Neural cell (in vitro differentiated cells): ENCODE data around the gene FBXW8. TPM values are rescaled to one million over a fixed set of nuclear protein-coding genes. Genes with fewer than 3 reads are reported as not detected.

Experiments used
- H2AFZ ChIP-seq: fragments of 200-600, 300-800 bp; sonication (generic), shearing (Covaris generic); 2 replicates; pipeline ENCODE4 v1.6.0; 2014; ENCODE audit warnings: low read depth, mild to moderate bottlenecking, antibody characterized with exemption, low read length, moderate library complexity
- H3F3A ChIP-seq: fragments of 200-600 bp; shearing (Covaris generic); 2 replicates; pipeline ENCODE4 v1.6.1; 2016; ENCODE audit warnings: mild to moderate bottlenecking, moderate library complexity, mixed read lengths, antibody characterized with exemption, low read length; ENCODE audit not compliant: insufficient read depth, poor library complexity, severe bottlenecking
- H3K27ac ChIP-seq: fragments of 200-600, 300-800 bp; sonication (generic), shearing (Covaris generic); 2 replicates; pipeline ENCODE4 v1.5.1; 2014; ENCODE audit warnings: mild to moderate bottlenecking, low read length, moderate library complexity
- H3K27me3 ChIP-seq: fragments of 300-800, 200-600 bp; sonication (generic), shearing (Covaris generic); 2 replicates; pipeline ENCODE4 v1.6.0; 2014; ENCODE audit warnings: mild to moderate bottlenecking, low read depth, low read length, moderate library complexity; ENCODE audit not compliant: insufficient read depth
- H3K36me3 ChIP-seq: fragments of 300-800, 200-600 bp; sonication (generic), shearing (Covaris generic); 2 replicates; pipeline ENCODE4 v1.5.1; 2014; ENCODE audit warnings: mild to moderate bottlenecking, antibody characterized with exemption, low read length, moderate library complexity; ENCODE audit not compliant: insufficient read depth
- H3K4me2 ChIP-seq: fragments of 300-800, 200-600 bp; sonication (generic), shearing (Covaris generic); 2 replicates; pipeline ENCODE4 v1.6.0; 2014; ENCODE audit warnings: mild to moderate bottlenecking, low read length
- H3K4me3 ChIP-seq: fragments of 300-800, 200-600 bp; sonication (generic), shearing (Covaris generic); 2 replicates; pipeline ENCODE4 v1.5.1; 2014; ENCODE audit warnings: mild to moderate bottlenecking, low read length, moderate library complexity
- H3K79me2 ChIP-seq: fragments of 200-600 bp; shearing (Covaris generic); replicated peaks from 2 replicates; pipeline ENCODE4 v1.6.0; 2014; ENCODE audit warnings: mild to moderate bottlenecking, low read length, moderate library complexity; ENCODE audit not compliant: insufficient read depth
- H3K9ac ChIP-seq: fragments of 300-800, 200-600 bp; sonication (generic), shearing (Covaris generic); 2 replicates; pipeline ENCODE4 v1.6.1; 2016; ENCODE audit warnings: mild to moderate bottlenecking, low read length, mixed read lengths
- H3K9me2 ChIP-seq: fragments of 200-600 bp; shearing (Covaris generic); 2 replicates; pipeline ENCODE4 v1.6.1; 2016; ENCODE audit warnings: mild to moderate bottlenecking, low read length, mixed read lengths; ENCODE audit not compliant: insufficient read depth
- H3K9me3 ChIP-seq: fragments of 200-600, 300-800 bp; sonication (generic), shearing (Covaris generic); 2 replicates; pipeline ENCODE4 v1.6.1; 2016; ENCODE audit warnings: mild to moderate bottlenecking, mixed run types, low read length, moderate library complexity, mixed read lengths
- H4K20me1 ChIP-seq: fragments of 200-600 bp; shearing (Covaris generic); 2 replicates; pipeline ENCODE4 v1.6.1; 2016; ENCODE audit warnings: mild to moderate bottlenecking, mixed run types; ENCODE audit not compliant: insufficient read depth
- EP300 ChIP-seq: fragments of 450-650 bp; conservative IDR thresholded peaks from 2 replicates; pipeline ENCODE4 v1.6.1; 2014; ENCODE audit warnings: antibody characterized with exemption, mild to moderate bottlenecking, moderate library complexity; ENCODE audit not compliant: poor library complexity, severe bottlenecking
- EZH2 ChIP-seq: fragments of 200-600, 300-800 bp; shearing (Covaris generic), sonication (generic); IDR thresholded peaks from 2 replicates; pipeline ENCODE4 v1.6.1; 2014; ENCODE audit warnings: antibody characterized with exemption, low read length, borderline replicate concordance, mild to moderate bottlenecking; ENCODE audit not compliant: insufficient read depth, poor library complexity, severe bottlenecking
- MXI1 ChIP-seq: fragments of 450-650 bp; conservative IDR thresholded peaks from 2 replicates; pipeline ENCODE4 v1.6.1; 2014; ENCODE audit warnings: antibody characterized with exemption, mild to moderate bottlenecking; ENCODE audit not compliant: poor library complexity, severe bottlenecking
- POLR2AphosphoS5 ChIP-seq: IDR thresholded peaks from 2 replicates; pipeline ENCODE4 v1.6.1; 2012
- RAD21 ChIP-seq: fragments of 450-650 bp; conservative IDR thresholded peaks from 2 replicates; pipeline ENCODE4 v1.6.1; 2014; ENCODE audit warnings: antibody characterized with exemption, mild to moderate bottlenecking, moderate library complexity
- REST ChIP-seq: IDR thresholded peaks from 2 replicates; pipeline ENCODE4 v1.6.1; 2012; ENCODE audit warnings: borderline replicate concordance
- SMC3 ChIP-seq: fragments of 450-650 bp; conservative IDR thresholded peaks from 2 replicates; pipeline ENCODE4 v1.6.1; 2014; ENCODE audit warnings: antibody characterized with exemption, mild to moderate bottlenecking, moderate library complexity; ENCODE audit not compliant: poor library complexity
- TAF1 ChIP-seq: IDR thresholded peaks from 2 replicates; pipeline ENCODE4 v1.6.1; 2012; ENCODE audit warnings: low read depth
- polyA plus RNA-seq: library from polyadenylated mRNA; depleted of rRNA; stranded (reverse); fragments of >200 nt; gene quantifications from 2 replicates; pipeline ENCODE4 v1.2.3, GENCODE V29; 2014
- TF ChIP-seq, protein P1 (sequence below): fragments of 450-650 bp; IDR thresholded peaks from 2 replicates; pipeline ENCODE4 v1.5.1; 2014; ENCODE audit warnings: antibody characterized with exemption, mild to moderate bottlenecking, moderate library complexity; ENCODE audit not compliant: poor library complexity, severe bottlenecking

Gene FBXW8
- polyA plus RNA-seq, 1 donor from 2014 or later, result 5.6 TPM

DNA sequence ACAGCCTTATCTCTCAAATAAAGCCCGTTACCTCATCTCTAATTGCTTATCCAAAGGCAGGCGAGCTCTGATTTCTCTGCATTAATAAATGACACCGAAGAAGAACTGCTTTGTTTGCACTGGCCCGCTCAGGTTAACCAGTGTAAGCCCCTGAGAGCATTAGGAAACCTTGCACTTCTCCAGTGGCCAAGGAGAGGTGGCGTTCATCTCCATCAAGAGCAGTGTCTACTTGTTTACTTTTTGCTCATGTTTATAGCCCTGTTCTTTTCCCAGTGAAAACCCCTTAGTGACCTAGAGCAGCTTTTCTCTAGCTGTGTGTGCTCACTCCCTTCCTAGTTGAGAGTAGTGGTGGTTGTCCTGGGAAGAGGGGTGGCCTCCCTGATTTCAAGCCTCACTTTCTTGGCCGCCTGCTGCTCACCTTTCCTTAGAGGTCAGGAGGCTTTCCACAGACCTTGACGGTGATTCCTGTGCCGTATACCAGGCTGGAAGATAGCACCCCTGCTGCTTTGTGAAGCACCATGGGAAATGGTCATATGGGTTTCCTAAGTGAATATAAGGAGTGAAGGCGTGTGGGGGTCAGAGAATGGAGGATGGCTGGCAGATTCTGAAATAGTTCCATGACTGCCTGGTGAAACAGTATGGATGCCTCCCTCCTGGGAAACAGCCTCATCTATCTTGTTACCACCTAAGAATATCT, 16.6 kb downstream of the FBXW8 start:
- no peaks in the 10 kb centered on the region for H4K20me1 ChIP-seq
- H3K79me2 ChIP-seq, result peaks cover 2% of the 10 kb centered on the region
- H3K9me3 ChIP-seq, result no peaks in the 10 kb centered on the region
- no peaks in the 10 kb centered on the region for H3F3A ChIP-seq
- no peaks in the 10 kb centered on the region for H3K9me2 ChIP-seq
- H3K9ac ChIP-seq, result no peak overlapping the region
- no peak overlapping the region for H3K4me3 ChIP-seq
- H3K27me3 ChIP-seq, result no peaks in the 10 kb centered on the region
- no peak overlapping the region for H3K4me2 ChIP-seq
- TF ChIP-seq SMC3 (no peak), EZH2 (no peak), RAD21 (no peak), POLR2AphosphoS5 (no peak), TAF1 (no peak), REST (no peak), EP300 (no peak), MXI1 (no peak)
- TF ChIP-seq, protein P1, sequence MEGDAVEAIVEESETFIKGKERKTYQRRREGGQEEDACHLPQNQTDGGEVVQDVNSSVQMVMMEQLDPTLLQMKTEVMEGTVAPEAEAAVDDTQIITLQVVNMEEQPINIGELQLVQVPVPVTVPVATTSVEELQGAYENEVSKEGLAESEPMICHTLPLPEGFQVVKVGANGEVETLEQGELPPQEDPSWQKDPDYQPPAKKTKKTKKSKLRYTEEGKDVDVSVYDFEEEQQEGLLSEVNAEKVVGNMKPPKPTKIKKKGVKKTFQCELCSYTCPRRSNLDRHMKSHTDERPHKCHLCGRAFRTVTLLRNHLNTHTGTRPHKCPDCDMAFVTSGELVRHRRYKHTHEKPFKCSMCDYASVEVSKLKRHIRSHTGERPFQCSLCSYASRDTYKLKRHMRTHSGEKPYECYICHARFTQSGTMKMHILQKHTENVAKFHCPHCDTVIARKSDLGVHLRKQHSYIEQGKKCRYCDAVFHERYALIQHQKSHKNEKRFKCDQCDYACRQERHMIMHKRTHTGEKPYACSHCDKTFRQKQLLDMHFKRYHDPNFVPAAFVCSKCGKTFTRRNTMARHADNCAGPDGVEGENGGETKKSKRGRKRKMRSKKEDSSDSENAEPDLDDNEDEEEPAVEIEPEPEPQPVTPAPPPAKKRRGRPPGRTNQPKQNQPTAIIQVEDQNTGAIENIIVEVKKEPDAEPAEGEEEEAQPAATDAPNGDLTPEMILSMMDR, result no peak
- no peaks in the 10 kb centered on the region for H3K36me3 ChIP-seq
- H2AFZ ChIP-seq, result no peak overlapping the region
- H3K27ac ChIP-seq, result no peak overlapping the region

GRCh38 chr12:116928504-116928903, 17.8 kb downstream of the FBXW8 start:
- Histone ChIP-seq H2AFZ (no peak overlapping the region), H4K20me1 (no peaks in the 10 kb centered on the region), H3K79me2 (no peaks in the 10 kb centered on the region), H3K4me3 (no peak overlapping the region), H3K27me3 (no peaks in the 10 kb centered on the region), H3K36me3 (no peaks in the 10 kb centered on the region), H3K9me2 (no peaks in the 10 kb centered on the region), H3K9me3 (no peaks in the 10 kb centered on the region), H3F3A (no peaks in the 10 kb centered on the region), H3K9ac (no peak overlapping the region), H3K4me2 (no peak overlapping the region), H3K27ac (no peak overlapping the region)
- TF ChIP-seq EZH2 (no peak), REST (no peak)
